Endothelial cell of umbilical vein (primary cell): ENCODE results near the gene EPB42. TPM values are rescaled to one million over a fixed set of nuclear protein-coding genes. Genes with fewer than 3 reads are reported as not detected.

Experiments used
- BruUV-seq: library from RNA; stranded (reverse); fragments of 400-500 nt; replicated peaks from 2 replicates; lab custom pipeline; 2021; lab: Mats Ljungman, UMichigan
- CTCF ChIA-PET: fragments of 300-600, 350-600 bp; sonication (Branson Sonifier 250); formaldehyde crosslinking; loops from one replicate; lab custom pipeline; 2021; ENCODE audit warnings: antibody characterized with exemption, inconsistent platforms; lab: Charles Lee
- POLR2A ChIA-PET: fragments of 300-600, 350-600 bp; sonication (Branson Sonifier 250); formaldehyde crosslinking; loops from one replicate; lab custom pipeline; 2021; ENCODE audit warnings: antibody characterized with exemption, inconsistent platforms; lab: Charles Lee
- DNase-seq: peaks from one replicate; pipeline ENCODE4 v3.0.0-alpha.2; 2011; ENCODE audit warnings: low read depth, low spot score
- FAIRE-seq: peaks from 2 replicates; lab custom pipeline; 2011; peaks lifted over from hg19 to GRCh38; lab: Jason Lieb, UNC
- H2AFZ ChIP-seq: 2 replicates; pipeline ENCODE4 v1.6.0; 2012; ENCODE audit warnings: low read depth, low read length, control low read depth, inconsistent platforms
- H3K27ac ChIP-seq: 2 replicates; pipeline ENCODE4 v1.5.1; 2011; ENCODE audit warnings: low read depth, mild to moderate bottlenecking, control low read depth, low read length, moderate library complexity; ENCODE audit not compliant: insufficient read depth
- H3K27me3 ChIP-seq, 2 experiments: 2 replicates each; pipeline versions ENCODE4 v1.6.0 to v1.6.1; 2011; ENCODE audit warnings: low read length in 2 of 2, mixed read lengths in 1 of 2; ENCODE audit not compliant: control insufficient read depth in 2 of 2, insufficient read depth in 2 of 2
- H3K36me3 ChIP-seq, 2 experiments: 2 replicates in 1 of 2; 3 replicates in 1 of 2; pipeline ENCODE4 v1.5.1; 2011; ENCODE audit warnings: low read length in 2 of 2, mild to moderate bottlenecking in 1 of 2, moderate library complexity in 1 of 2; ENCODE audit not compliant: control insufficient read depth in 2 of 2, insufficient read depth in 2 of 2; ENCODE audit errors: extremely low read depth in 1 of 2
- H3K4me1 ChIP-seq: 3 replicates; pipeline ENCODE4 v1.5.1; 2011; ENCODE audit warnings: mild to moderate bottlenecking, low read length; ENCODE audit not compliant: control insufficient read depth, insufficient read depth; ENCODE audit errors: extremely low read depth
- H3K4me2 ChIP-seq: 2 replicates; pipeline ENCODE4 v1.6.1; 2011; ENCODE audit warnings: low read length, control low read depth, mixed read lengths; ENCODE audit not compliant: insufficient read depth
- H3K4me3 ChIP-seq, 3 experiments: fragments of 200-600 bp in 1 of 3; sonication (generic), shearing (Covaris generic) in 1 of 3; replicated peaks in 1 of 3; 2 replicates each; pipeline ENCODE4 v1.5.1; 2011 to 2016; ENCODE audit warnings: control low read depth in 3 of 3, low read length in 3 of 3, mild to moderate bottlenecking in 2 of 3, inconsistent platforms in 1 of 3, low read depth in 1 of 3, moderate library complexity in 1 of 3; ENCODE audit not compliant: insufficient read depth in 1 of 3
- H3K79me2 ChIP-seq: 2 replicates; pipeline ENCODE4 v1.6.0; 2012; ENCODE audit warnings: low read length, inconsistent platforms; ENCODE audit not compliant: control insufficient read depth, insufficient read depth
- H3K9ac ChIP-seq: replicated peaks from 2 replicates; pipeline ENCODE3; 2011; ENCODE audit warnings: low read length, control low read depth; ENCODE audit not compliant: insufficient read depth; ENCODE audit errors: extremely low read depth
- H3K9me1 ChIP-seq: replicated peaks from 3 replicates; pipeline ENCODE4 v1.6.0; 2011; ENCODE audit warnings: mild to moderate bottlenecking, low read length; ENCODE audit not compliant: control insufficient read depth, insufficient read depth; ENCODE audit errors: extremely low read depth
- H3K9me3 ChIP-seq: replicated peaks from 2 replicates; pipeline ENCODE4 v1.5.1; 2012; ENCODE audit warnings: low read length, inconsistent platforms; ENCODE audit not compliant: control insufficient read depth, insufficient read depth
- H4K20me1 ChIP-seq: replicated peaks from 2 replicates; pipeline ENCODE3; 2011; ENCODE audit warnings: mild to moderate bottlenecking, low read length; ENCODE audit not compliant: control insufficient read depth, insufficient read depth; ENCODE audit errors: extremely low read depth
- EZH2 ChIP-seq: IDR thresholded peaks from 2 replicates; pipeline ENCODE4 v1.6.1; 2012; ENCODE audit warnings: borderline replicate concordance, low read depth, mild to moderate bottlenecking, moderate library complexity, low read length, inconsistent platforms; ENCODE audit not compliant: severe bottlenecking
- FOS ChIP-seq: IDR thresholded peaks from 2 replicates; pipeline ENCODE4 v1.6.1; 2011; ENCODE audit warnings: mild to moderate bottlenecking, low read length, moderate library complexity, borderline replicate concordance; ENCODE audit not compliant: insufficient read depth
- GATA2 ChIP-seq: IDR thresholded peaks from 2 replicates; pipeline ENCODE4 v1.7.0; 2011; ENCODE audit warnings: low read depth, mild to moderate bottlenecking, moderate library complexity, mixed read lengths, low read length; ENCODE audit not compliant: insufficient read length, insufficient read depth
- JUN ChIP-seq: IDR thresholded peaks from 2 replicates; pipeline ENCODE4 v1.6.1; 2011; ENCODE audit warnings: borderline replicate concordance, low read depth; ENCODE audit not compliant: insufficient read length, insufficient read depth
- MYC ChIP-seq: IDR thresholded peaks from one replicate; pipeline ENCODE4 v1.6.1; 2011; ENCODE audit warnings: mild to moderate bottlenecking, low read depth, low read length
- POLR2A ChIP-seq: IDR thresholded peaks from 2 replicates; pipeline ENCODE4 v1.6.1; 2012; ENCODE audit warnings: low read depth, mild to moderate bottlenecking, control low read depth, low read length
- POLR2AphosphoS5 ChIP-seq: IDR thresholded peaks from 2 replicates; pipeline ENCODE4 v1.6.1; 2012; ENCODE audit warnings: low read depth, mild to moderate bottlenecking, control low read depth, low read length, moderate library complexity; ENCODE audit not compliant: insufficient read depth
- dilution Hi-C: fragments of 300-500 bp; cut with MboI; formaldehyde crosslinking; loops from one replicate; pipeline ENCODE4 v1.15.0; 2019; ENCODE audit warnings: low sequenced_read_pairs; ENCODE audit not compliant: extremely low pct_ligation_motif_present
- intact Hi-C: fragments of 100-400 bp; cut with micrococcal nuclease; formaldehyde crosslinking; loops from one replicate; pipeline ENCODE4 v1.10.0; 2022
- polyA plus RNA-seq, 4 experiments: library from polyadenylated mRNA; depleted of rRNA in 3 of 4; stranded (reverse) in 3 of 4; unstranded in 1 of 4; fragments of >200 nt; gene quantifications; 2 replicates each; pipeline versions ENCODE4 v1.2.1 to v1.2.3, GENCODE V29; 2011 to 2012; ENCODE audit warnings: missing spikeins in 1 of 4
- total RNA-seq: library from RNA; stranded (reverse); gene quantifications from 2 replicates; pipeline ENCODE4 v1.2.3, GENCODE V29; 2021
- TF ChIP-seq, protein P1 (sequence below): IDR thresholded peaks from 2 replicates; pipeline ENCODE4 v1.6.1; 2011; ENCODE audit not compliant: insufficient read depth, insufficient read length
- TF ChIP-seq, protein P2 (sequence below), 2 donors: IDR thresholded peaks; 1 replicate in 1 of 2; 2 replicates in 1 of 2; pipeline ENCODE4 v1.5.1; 2011; ENCODE audit warnings: low read length in 2 of 2, mild to moderate bottlenecking in 2 of 2, moderate library complexity in 2 of 2, control low read depth in 1 of 2, inconsistent platforms in 1 of 2, low read depth in 1 of 2; ENCODE audit not compliant: insufficient read depth in 1 of 2; ENCODE audit errors: extremely low read depth in 1 of 2

The EPB42 gene
- total and polyA plus RNA-seq, 2 donors (not counting 3 experiments of a cell fraction or from before 2014, with no cell fraction given), result not detected

DNA sequence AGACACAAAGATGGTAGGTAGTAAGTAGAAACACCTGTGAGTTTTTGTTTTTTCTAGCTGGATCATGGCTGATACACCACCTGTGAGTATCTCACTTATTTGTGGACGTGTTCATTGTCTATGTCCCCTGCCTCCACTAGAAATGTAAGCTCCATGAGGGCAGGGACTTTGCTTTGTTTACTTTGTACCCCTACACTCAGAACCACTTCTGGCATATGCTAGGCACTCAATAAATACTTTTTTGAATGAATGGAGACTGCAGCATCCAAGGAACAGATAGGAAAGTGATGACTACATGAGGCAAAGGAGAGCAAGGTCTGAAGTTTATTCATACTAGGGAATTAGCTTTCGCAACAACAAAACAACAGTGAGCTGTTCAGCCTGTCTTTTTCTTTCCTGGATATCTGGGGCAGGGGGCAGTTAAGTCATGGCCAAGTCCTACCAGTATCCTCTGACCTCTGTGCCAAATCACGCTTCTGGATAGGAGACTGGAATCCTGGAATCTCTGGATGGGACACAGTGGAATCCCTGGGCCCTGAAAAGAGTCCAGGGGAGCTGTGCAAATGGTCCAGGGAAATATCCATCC is 11.6 kb upstream of the EPB42 start:
- dilution Hi-C loops, result no loop called here
- DNase-seq (no peak), FAIRE-seq (no peak)
- no peak overlapping the region for H3K4me2 ChIP-seq
- no peaks in the 10 kb centered on the region for H3K36me3 ChIP-seq
- H3K9ac ChIP-seq, result no peak overlapping the region
- intact Hi-C loops, result no loop called here
- ChIA-PET POLR2A (no interaction called here), CTCF (interaction anchor here (0.8 to 2.0 kb wide), 2 partner anchors 28 to 53 kb away, joined by 3 to 8 read pairs; no protein-coding TSS in a partner anchor)
- H2AFZ ChIP-seq, result no peak overlapping the region
- H3K4me1 ChIP-seq, result no peaks in the 10 kb centered on the region
- H3K9me3 ChIP-seq, result no peaks in the 10 kb centered on the region
- H3K79me2 ChIP-seq, result no peaks in the 10 kb centered on the region
- no peak overlapping the region for H3K27ac ChIP-seq
- BruUV-seq, result no TSS peak
- H3K27me3 ChIP-seq, result peaks cover 0 to 12% of the 10 kb centered on the region in 2 experiments
- H4K20me1 ChIP-seq, result no peaks in the 10 kb centered on the region
- H3K4me3 ChIP-seq, result no peak overlapping the region
- H3K9me1 ChIP-seq, result no peaks in the 10 kb centered on the region
- TF ChIP-seq POLR2AphosphoS5 (no peak), POLR2A (no peak), MYC (no peak), JUN (no peak), EZH2 (no peak), GATA2 (no peak), FOS (no peak)
- TF ChIP-seq, protein P1, sequence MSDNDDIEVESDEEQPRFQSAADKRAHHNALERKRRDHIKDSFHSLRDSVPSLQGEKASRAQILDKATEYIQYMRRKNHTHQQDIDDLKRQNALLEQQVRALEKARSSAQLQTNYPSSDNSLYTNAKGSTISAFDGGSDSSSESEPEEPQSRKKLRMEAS, result no peak
- TF ChIP-seq, protein P2, sequence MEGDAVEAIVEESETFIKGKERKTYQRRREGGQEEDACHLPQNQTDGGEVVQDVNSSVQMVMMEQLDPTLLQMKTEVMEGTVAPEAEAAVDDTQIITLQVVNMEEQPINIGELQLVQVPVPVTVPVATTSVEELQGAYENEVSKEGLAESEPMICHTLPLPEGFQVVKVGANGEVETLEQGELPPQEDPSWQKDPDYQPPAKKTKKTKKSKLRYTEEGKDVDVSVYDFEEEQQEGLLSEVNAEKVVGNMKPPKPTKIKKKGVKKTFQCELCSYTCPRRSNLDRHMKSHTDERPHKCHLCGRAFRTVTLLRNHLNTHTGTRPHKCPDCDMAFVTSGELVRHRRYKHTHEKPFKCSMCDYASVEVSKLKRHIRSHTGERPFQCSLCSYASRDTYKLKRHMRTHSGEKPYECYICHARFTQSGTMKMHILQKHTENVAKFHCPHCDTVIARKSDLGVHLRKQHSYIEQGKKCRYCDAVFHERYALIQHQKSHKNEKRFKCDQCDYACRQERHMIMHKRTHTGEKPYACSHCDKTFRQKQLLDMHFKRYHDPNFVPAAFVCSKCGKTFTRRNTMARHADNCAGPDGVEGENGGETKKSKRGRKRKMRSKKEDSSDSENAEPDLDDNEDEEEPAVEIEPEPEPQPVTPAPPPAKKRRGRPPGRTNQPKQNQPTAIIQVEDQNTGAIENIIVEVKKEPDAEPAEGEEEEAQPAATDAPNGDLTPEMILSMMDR (IDR thresholded peaks at IDR 0.05; ENCODE audit: extremely low read depth in 1 of 2, insufficient read depth in 1 of 2, low read depth in 1 of 2, low read length in 2 of 2), result no peak
